ENCODE results near the gene CGN. TPM values are rescaled to one million over a fixed set of nuclear protein-coding genes. Genes with fewer than 3 reads are reported as not detected.

CGN gene
- total and polyA plus RNA-seq, 2 donors (not counting 3 experiments of a cell fraction or from before 2014, with no cell fraction given) = 0.32 to 0.73 TPM

- no peak for TF ChIP-seq FOS (IDR thresholded peaks at IDR 0.05; ENCODE audit: borderline replicate concordance, insufficient read depth, low read length)
- no peak for TF ChIP-seq POLR2A (IDR thresholded peaks at IDR 0.05; ENCODE audit: low read depth, low read length)
- no peak for TF ChIP-seq JUN (IDR thresholded peaks at IDR 0.05; ENCODE audit: borderline replicate concordance, insufficient read depth, insufficient read length, low read depth)
- no peak for TF ChIP-seq POLR2AphosphoS5 (IDR thresholded peaks at IDR 0.05; ENCODE audit: insufficient read depth, low read depth, low read length)
- no peak for TF ChIP-seq MYC (IDR thresholded peaks at IDR 0.05; ENCODE audit: low read depth, low read length)
- no peak for TF ChIP-seq EZH2 (IDR thresholded peaks at IDR 0.05; ENCODE audit: borderline replicate concordance, low read depth, low read length, severe bottlenecking)
- TF ChIP-seq MAX (IDR thresholded peaks at IDR 0.05; ENCODE audit: insufficient read depth, insufficient read length) = no peak
- TF ChIP-seq CTCF (IDR thresholded peaks at IDR 0.05; ENCODE audit: extremely low read depth in 1 of 2, insufficient read depth in 1 of 2, low read depth in 1 of 2, low read length in 2 of 2) = no peak
- no peak for TF ChIP-seq GATA2 (IDR thresholded peaks at IDR 0.05; ENCODE audit: insufficient read depth, insufficient read length, low read depth, low read length)
- no peak overlapping the region for H2AFZ ChIP-seq (ENCODE audit: low read depth, low read length)
- H3K27ac ChIP-seq (ENCODE audit: insufficient read depth, low read depth, low read length) = no peak overlapping the region
- no TSS peak for BruUV-seq (replicated peaks)
- H3K79me2 ChIP-seq (ENCODE audit: control insufficient read depth, insufficient read depth, low read length) = no peaks in the 10 kb centered on the region
- dilution Hi-C loops (cut with MboI; ENCODE audit: extremely low pct_ligation_motif_present, low sequenced_read_pairs) (no loop called here), intact Hi-C loops (cut with micrococcal nuclease) (no loop called here)
- H3K27me3 ChIP-seq (ENCODE audit: control insufficient read depth in 2 of 2, insufficient read depth in 2 of 2, low read length in 2 of 2) = no peaks in the 10 kb centered on the region
- H3K9me1 ChIP-seq (replicated peaks; ENCODE audit: control insufficient read depth, extremely low read depth, insufficient read depth, low read length) = no peaks in the 10 kb centered on the region
- no peak overlapping the region for H3K4me3 ChIP-seq (replicated peaks in 1 of 3; ENCODE audit: insufficient read depth in 1 of 3, low read depth in 1 of 3, low read length in 3 of 3)
- no peaks in the 10 kb centered on the region for H4K20me1 ChIP-seq (replicated peaks; ENCODE audit: control insufficient read depth, extremely low read depth, insufficient read depth, low read length)
- H3K9me3 ChIP-seq (replicated peaks; ENCODE audit: control insufficient read depth, insufficient read depth, low read length) = no peaks in the 10 kb centered on the region
- FAIRE-seq (no peak), DNase-seq (ENCODE audit: low read depth, low spot score) (no peak)
- H3K4me2 ChIP-seq (ENCODE audit: insufficient read depth, low read length) = no peak overlapping the region
- H3K9ac ChIP-seq (replicated peaks; ENCODE audit: extremely low read depth, insufficient read depth, low read length) = no peak overlapping the region
- H3K36me3 ChIP-seq (ENCODE audit: control insufficient read depth in 2 of 2, extremely low read depth in 1 of 2, insufficient read depth in 2 of 2, low read length in 2 of 2) = no peaks in the 10 kb centered on the region
- no peaks in the 10 kb centered on the region for H3K4me1 ChIP-seq (ENCODE audit: control insufficient read depth, extremely low read depth, insufficient read depth, low read length)
- CTCF ChIA-PET = interaction anchor here (1.0 kb wide), 1 partner anchor 12 kb away, joined by 3 read pairs; no protein-coding TSS in a partner anchor
- POLR2A ChIA-PET = no interaction called here
Observed at GRCh38 chr1:151581451-151581850, 70.3 kb downstream of the CGN start.
